ENCODE results near the gene PSMB9.

The PSMB9 gene

DNA sequence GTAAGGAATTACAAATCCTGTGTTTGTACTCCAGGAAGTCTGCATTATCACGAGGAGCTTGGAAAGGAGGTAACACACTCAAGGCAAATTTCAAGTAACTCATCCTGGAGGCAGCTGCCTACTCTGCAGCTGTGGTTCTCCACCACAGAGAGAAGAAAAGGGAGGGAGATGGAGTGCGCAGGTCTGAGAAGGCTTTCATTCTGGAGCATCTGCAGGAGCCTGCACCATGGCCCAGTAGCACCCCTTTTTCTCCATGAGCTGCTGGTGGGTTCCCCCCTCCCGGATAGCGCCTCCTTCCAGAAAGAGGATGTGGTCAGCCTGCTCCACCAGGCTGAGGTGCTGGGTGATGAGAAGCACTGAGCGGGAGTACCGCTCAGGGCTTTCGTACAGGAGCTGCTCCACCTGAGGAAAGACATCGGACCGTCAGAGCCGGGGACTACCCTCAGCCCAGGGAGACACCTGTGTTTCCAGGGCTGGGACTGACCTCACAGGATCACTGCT, 8.6 kb upstream of the PSMB9 start:
- POLR2A ChIA-PET: interaction anchor here (0.6 to 5.3 kb wide), 7 partner anchors 9 to 432 kb away, joined by 3 to 44 read pairs (median 3); partner anchors contain the start of genes B3GALT4, PSMB9 and TAP1
- TF ChIP-seq, protein P1, sequence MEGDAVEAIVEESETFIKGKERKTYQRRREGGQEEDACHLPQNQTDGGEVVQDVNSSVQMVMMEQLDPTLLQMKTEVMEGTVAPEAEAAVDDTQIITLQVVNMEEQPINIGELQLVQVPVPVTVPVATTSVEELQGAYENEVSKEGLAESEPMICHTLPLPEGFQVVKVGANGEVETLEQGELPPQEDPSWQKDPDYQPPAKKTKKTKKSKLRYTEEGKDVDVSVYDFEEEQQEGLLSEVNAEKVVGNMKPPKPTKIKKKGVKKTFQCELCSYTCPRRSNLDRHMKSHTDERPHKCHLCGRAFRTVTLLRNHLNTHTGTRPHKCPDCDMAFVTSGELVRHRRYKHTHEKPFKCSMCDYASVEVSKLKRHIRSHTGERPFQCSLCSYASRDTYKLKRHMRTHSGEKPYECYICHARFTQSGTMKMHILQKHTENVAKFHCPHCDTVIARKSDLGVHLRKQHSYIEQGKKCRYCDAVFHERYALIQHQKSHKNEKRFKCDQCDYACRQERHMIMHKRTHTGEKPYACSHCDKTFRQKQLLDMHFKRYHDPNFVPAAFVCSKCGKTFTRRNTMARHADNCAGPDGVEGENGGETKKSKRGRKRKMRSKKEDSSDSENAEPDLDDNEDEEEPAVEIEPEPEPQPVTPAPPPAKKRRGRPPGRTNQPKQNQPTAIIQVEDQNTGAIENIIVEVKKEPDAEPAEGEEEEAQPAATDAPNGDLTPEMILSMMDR (IDR thresholded peaks at IDR 0.05; ENCODE audit: control extremely low read depth, extremely low read depth, low read depth, missing control alignments): no peak
- CTCF ChIA-PET: interaction anchor here (0.8 to 11.2 kb wide), 14 partner anchors 14 to 414 kb away, joined by 3 to 339 read pairs (median 6); partner anchors contain the start of genes PSMB9 and TAP1
- peak; percentile 43 for DNase-seq (ENCODE audit: extremely low spot score)

DNA sequence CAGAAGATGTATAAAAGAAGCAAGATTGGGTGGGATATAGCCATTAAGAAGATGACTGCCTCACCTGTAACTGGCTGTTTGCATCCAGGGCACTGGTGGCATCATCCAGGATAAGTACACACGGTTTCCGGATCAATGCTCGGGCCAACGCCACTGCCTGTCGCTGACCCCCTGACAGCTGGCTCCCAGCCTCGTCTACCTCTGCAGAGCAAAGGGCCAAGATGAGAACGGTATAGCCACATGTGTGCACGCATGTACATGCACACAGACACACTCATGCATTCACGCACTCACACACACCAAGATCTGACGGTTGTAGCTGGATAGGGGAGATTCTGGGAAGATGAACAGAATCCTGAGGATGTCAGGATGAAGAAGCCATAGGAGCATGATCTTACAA, 7.0 kb upstream of the PSMB9 start:
- CTCF ChIA-PET: interaction anchor here (1.2 to 11.2 kb wide), 4 partner anchors 12 to 39 kb away, joined by 3 to 339 read pairs (median 24); partner anchors contain the start of genes PSMB9 and TAP1
- POLR2A ChIA-PET: interaction anchor here (0.6 to 3.4 kb wide), 2 partner anchors 125 to 408 kb away, joined by 3 to 37 read pairs; no protein-coding TSS in a partner anchor

DNA sequence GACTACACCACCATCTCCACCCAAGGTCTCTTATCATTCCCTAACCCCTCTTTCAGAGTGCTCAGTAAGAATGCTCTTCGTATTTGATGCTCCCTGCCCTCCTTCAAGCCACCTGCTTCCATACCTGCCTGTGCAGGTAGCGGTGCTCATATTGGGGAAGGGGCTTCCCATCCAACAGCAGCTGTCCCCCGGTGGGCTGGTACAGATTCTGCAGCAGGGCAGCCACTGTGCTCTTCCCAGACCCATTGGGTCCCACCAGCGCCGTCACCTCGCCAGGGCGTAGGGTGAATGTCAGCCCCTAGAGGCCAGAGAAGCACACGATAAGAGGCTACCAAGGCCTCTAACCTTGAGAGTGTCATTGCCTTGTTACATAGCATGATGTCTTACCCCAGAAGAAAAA, 6.2 kb upstream of the PSMB9 start:
- TF ChIP-seq, protein P1 (IDR thresholded peaks at IDR 0.05; ENCODE audit: control extremely low read depth, extremely low read depth, low read depth, missing control alignments): no peak
- POLR2A ChIA-PET: no interaction called here
- CTCF ChIA-PET: interaction anchor here (1.0 to 11.2 kb wide), 3 partner anchors 9 to 20 kb away, joined by 3 to 339 read pairs (median 38); partner anchors contain the start of genes PSMB9 and TAP1
- no peak for DNase-seq (ENCODE audit: extremely low spot score)

More for the DNA sequence above, 7.0 kb upstream of the PSMB9 start:
- TF ChIP-seq, protein P1 (IDR thresholded peaks at IDR 0.05; ENCODE audit: control extremely low read depth, extremely low read depth, low read depth, missing control alignments): no peak
- no peak for DNase-seq (ENCODE audit: extremely low spot score)

DNA sequence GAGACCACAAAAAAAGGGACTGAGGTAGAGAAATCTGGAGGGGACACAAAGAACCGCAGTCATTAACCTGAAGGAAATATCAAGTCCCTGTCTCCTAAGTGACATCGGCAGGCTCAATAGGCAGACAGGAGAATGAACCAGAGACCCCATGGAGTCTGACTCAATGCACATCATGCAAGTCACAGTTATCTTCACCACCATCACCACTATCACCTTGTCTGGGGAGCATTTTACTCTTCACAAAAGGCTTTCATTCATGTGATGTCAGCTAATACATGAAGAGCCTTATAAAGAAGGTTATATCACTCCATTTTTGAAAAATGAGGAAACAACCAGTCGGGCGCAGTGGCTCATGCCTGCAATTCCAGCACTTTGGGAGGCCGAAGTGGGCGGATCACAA, 4.9 kb upstream of the PSMB9 start:
- TF ChIP-seq, protein P1 (IDR thresholded peaks at IDR 0.05; ENCODE audit: control extremely low read depth, extremely low read depth, low read depth, missing control alignments): no peak
- CTCF ChIA-PET: interaction anchor here (0.6 to 3.4 kb wide), 5 partner anchors 11 to 23 kb away, joined by 3 to 37 read pairs (median 3); partner anchors contain the start of gene TAP2
- DNase-seq (ENCODE audit: extremely low spot score): no peak
- POLR2A ChIA-PET: no interaction called here

DNA sequence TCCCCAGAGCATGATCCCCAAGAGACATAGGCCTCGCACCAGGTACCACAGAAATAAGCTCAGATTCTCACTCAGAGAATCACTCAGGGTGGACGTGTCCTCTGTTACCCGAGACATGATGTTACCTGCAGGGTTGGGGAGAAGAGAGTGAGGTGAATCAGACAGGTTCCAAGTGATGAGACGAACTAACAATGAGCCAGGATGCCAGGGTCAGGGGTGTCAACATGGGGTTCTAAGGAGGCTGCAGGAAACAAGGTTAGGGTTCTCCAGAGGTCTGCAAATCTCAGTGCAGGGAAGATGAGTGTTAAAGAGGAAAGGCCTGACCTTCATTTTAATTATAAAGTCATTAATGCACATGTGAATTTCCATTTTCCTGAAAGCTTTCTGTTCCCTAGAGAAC, 3.0 kb upstream of the PSMB9 start:
- CTCF ChIA-PET: interaction anchor here (0.9 to 3.4 kb wide), 6 partner anchors 9 to 164 kb away, joined by 3 to 37 read pairs (median 3); partner anchors contain the start of gene TAP2
- TF ChIP-seq, protein P1 (IDR thresholded peaks at IDR 0.05; ENCODE audit: control extremely low read depth, extremely low read depth, low read depth, missing control alignments): no peak
- POLR2A ChIA-PET: interaction anchor here (0.7 to 0.8 kb wide), 3 partner anchors 10 to 661 kb away, joined by 3 to 4 read pairs (median 3); partner anchors contain the start of genes PBX2 and TAP2
- no peak for DNase-seq (ENCODE audit: extremely low spot score)

DNA sequence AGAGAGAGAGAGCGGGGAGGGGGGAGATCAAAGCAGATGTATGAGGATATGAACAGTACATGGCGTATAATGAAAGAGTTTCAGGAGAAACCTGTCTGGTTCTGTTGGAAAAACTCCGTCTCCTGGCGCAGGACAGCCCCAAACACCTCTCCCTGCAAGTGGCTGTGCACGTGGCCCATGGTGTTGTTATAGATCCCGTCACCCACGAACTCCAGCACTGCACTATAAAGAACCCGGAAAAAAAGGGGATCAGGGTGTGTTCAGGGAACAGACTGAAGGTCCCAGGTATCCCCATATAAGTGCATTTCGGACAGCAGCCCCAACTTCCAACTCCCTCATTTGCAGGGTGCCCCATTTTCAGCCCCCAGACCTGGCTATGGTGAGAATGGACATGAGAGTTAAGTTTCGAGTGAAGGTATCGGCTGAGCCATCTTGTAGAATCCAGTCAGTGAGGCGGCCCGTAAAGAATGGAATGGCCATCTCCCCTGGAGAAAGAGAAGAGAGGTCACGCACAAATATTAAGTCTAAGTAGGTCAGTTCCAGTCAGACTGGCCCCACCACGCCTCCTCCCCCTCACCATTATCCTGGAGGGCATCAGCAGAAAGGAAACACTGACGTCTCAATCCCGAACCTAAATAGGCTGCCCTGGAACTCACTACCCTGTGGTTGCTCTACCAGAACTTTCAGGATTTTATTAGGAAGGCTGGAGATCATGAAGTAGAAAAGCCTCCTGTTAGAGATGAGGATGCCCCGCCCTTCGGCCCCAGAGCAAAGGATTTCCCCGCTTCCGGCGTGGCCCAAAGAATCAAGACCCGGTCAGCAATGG, 1.8 kb upstream of the PSMB9 start:
- POLR2A ChIA-PET: interaction anchor here (1.5 to 3.6 kb wide), 3 partner anchors 8 to 120 kb away, joined by 22 to 44 read pairs (median 37); partner anchors contain the start of genes PSMB8 and TAP2
- TF ChIP-seq, protein P1 (IDR thresholded peaks at IDR 0.05; ENCODE audit: control extremely low read depth, extremely low read depth, low read depth, missing control alignments): no peak
- no peak for DNase-seq (ENCODE audit: extremely low spot score)
- CTCF ChIA-PET: interaction anchor here (1.1 to 13.7 kb wide), 10 partner anchors 10 to 260 kb away, joined by 3 to 339 read pairs (median 8); partner anchors contain the start of genes PSMB8 and TAP2

All from GM10248 (cell line).